GM13976 (cell line): ENCODE measurements around the gene ST3GAL3.

ENCODE experiments used
- DNase-seq: peaks from one replicate; pipeline ENCODE4 v3.0.0; 2012; ENCODE audit warnings: low spot score
- in situ Hi-C: fragments of 300-500 bp; cut with MboI; formaldehyde crosslinking; loops from one replicate; pipeline ENCODE4 v1.12.0; 2022; ENCODE audit warnings: low sequenced_read_pairs, mixed read lengths, inconsistent platforms; ENCODE audit not compliant: unreplicated experiment
- TF ChIP-seq, protein P1 (sequence below): IDR thresholded peaks from 2 replicates; pipeline ENCODE4 v1.5.1; 2012; ENCODE audit warnings: borderline replicate concordance, mild to moderate bottlenecking; ENCODE audit not compliant: insufficient read depth; ENCODE audit errors: extremely low read depth, missing control alignments, control extremely low read depth

Gene ST3GAL3

DNA sequence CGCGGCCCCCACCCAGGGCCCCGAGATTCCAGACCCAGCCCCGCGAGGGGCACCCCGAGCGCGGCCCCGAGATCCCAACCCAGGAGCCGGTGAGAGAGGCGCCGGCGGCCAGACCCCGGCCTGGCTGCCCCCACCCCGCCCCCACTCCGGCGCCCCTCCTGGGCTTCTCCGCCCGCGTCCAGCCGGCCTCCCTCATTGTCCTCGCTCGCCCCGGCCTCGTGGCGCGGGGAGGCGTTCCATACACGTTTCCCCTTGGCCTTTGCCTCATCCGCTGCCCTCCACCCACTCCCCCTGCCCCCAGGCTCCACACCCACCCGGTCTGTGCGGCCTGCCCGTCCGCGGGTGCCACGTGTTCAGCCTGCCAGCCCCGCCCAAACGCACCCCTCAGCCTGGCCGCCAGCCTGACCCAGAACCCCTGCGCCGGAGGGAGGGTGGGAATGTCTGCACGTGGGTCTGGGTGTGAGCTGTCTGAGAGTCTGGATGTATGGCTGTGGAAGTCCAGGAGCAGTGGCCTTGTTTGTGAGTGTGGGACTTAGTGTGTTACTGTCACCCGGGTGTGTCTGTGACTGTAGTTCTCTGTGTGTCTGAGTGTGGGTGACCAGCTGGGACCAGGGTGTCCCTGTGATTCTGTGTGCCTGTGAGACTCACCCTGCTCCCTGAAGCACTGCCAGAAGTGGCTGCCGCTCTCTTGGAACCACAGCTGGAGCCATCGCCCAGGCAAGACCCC is 272.4 kb downstream of the ST3GAL3 start:
- TF ChIP-seq, protein P1, sequence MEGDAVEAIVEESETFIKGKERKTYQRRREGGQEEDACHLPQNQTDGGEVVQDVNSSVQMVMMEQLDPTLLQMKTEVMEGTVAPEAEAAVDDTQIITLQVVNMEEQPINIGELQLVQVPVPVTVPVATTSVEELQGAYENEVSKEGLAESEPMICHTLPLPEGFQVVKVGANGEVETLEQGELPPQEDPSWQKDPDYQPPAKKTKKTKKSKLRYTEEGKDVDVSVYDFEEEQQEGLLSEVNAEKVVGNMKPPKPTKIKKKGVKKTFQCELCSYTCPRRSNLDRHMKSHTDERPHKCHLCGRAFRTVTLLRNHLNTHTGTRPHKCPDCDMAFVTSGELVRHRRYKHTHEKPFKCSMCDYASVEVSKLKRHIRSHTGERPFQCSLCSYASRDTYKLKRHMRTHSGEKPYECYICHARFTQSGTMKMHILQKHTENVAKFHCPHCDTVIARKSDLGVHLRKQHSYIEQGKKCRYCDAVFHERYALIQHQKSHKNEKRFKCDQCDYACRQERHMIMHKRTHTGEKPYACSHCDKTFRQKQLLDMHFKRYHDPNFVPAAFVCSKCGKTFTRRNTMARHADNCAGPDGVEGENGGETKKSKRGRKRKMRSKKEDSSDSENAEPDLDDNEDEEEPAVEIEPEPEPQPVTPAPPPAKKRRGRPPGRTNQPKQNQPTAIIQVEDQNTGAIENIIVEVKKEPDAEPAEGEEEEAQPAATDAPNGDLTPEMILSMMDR = no peak
- peak; percentile 71 for DNase-seq
- in situ Hi-C loops = no loop called here

DNA sequence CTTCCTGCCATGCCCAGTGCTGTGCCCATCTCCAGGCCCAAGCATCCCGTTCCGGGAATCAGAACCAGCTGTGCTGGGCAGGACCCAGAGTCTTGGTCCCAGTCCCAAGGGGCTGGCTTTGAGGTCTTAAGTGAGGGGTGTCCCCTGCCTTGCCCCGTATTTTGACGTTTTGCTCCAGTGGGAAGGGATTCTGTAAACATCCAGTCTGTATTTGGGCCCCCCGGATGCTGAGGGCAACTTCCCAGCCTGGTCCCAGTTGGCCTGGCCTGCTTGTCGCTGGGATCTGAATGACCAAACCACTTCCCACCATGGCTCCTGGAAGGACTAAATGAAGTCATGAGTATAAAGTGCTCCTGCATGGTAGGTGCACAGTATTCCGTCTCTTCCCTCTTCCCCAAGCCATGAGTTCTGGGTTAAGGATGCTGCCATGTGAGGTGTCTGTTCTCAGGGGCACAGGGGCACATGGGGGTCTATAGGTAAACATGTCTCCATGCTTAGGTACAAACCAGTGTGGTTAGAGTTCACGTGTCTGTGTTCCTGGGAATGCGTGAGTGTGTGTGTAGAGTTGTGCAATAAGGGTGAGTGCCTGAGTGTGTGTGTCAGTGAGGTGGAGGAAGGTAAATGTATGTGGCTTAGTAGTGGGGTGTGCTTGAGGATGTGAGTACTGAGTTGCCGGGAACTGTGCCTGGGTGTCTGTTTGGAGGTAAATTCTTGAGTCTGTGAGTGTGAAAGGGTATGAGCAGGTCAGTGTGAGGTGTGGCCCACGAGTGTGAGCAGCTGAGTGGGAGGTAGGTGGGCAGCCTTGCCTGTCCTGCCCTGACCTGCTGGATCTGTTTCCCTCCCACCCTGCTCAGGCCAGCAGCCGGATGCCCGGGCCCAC is 273.2 kb downstream of the ST3GAL3 start:
- TF ChIP-seq, protein P1 = no peak
- no peak for DNase-seq
- in situ Hi-C loops = no loop called here
